Posterior vena cava (tissue), 2 donors: ENCODE results near the gene FBXW12. TPM values are rescaled to one million over a fixed set of nuclear protein-coding genes. Genes with fewer than 3 reads are reported as not detected.

Source experiments
- total RNA-seq, 2 donors: library from RNA; stranded (reverse); fragmentation: NEBNext Ultra II Directional; extraction: Animal tissue kit (Norgen Biotek cat#: 25700); gene quantifications; one replicate each; pipeline ENCODE4 v1.2.1, GENCODE V29; 2021
- donor health status: DM: yes; HTN: yes; CAD: no.
- donor health status: DM: yes; HTN: yes; CAD: no.

The FBXW12 gene
- total RNA-seq, 2 donors from 2014 or later = not detected

Other genes starting within 250 kb of the FBXW12 start
- under 1 TPM; 0.43 to 0.65 TPM for gene CDC25A, start 183.8 kb upstream of the FBXW12 start, total RNA-seq
- not detected for gene CAMP, start 148.7 kb upstream of the FBXW12 start, total RNA-seq
- 10 to 100 TPM in 1 of 2 donors, 1 to 10 TPM in 1; 8.4 to 11.3 TPM for gene ZNF589, start 131.1 kb upstream of the FBXW12 start, total RNA-seq
- 10 to 100 TPM; 16.9 to 17.5 TPM for gene NME6, start 70.9 kb upstream of the FBXW12 start, total RNA-seq
- gene SPINK8, start 38.6 kb upstream of the FBXW12 start, total RNA-seq = not detected
- gene PLXNB1, start 57.9 kb downstream of the FBXW12 start, total RNA-seq = 10 to 100 TPM; 76.4 to 76.7 TPM
- gene CCDC51, start 67.9 kb downstream of the FBXW12 start, total RNA-seq = 10 to 100 TPM; 13.0 to 16.2 TPM
- gene TMA7, start 68.0 kb downstream of the FBXW12 start, total RNA-seq = 100 to 1,000 TPM; 112 to 178 TPM
- 1 to 10 TPM; 6.2 to 6.3 TPM for gene ATRIP, start 74.5 kb downstream of the FBXW12 start, total RNA-seq
- gene SHISA5, start 132.0 kb downstream of the FBXW12 start, total RNA-seq = 100 to 1,000 TPM; 142 to 147 TPM
- gene PFKFB4, start 184.6 kb downstream of the FBXW12 start, total RNA-seq = 1 to 10 TPM; 2.0 to 4.5 TPM
- gene UCN2, start 191.6 kb downstream of the FBXW12 start, total RNA-seq = not detected
- gene COL7A1, start 223.1 kb downstream of the FBXW12 start, total RNA-seq = 1 to 10 TPM; 4.2 to 5.3 TPM
- 100 to 1,000 TPM; 134 to 135 TPM for gene UQCRC1, start 237.4 kb downstream of the FBXW12 start, total RNA-seq
- gene TMEM89, start 249.6 kb downstream of the FBXW12 start, total RNA-seq = not detected